Measurements from ENCODE around the gene ADAD2.

The ADAD2 gene

GRCh38 chr16:84190731-84191388 is at the start of gene ADAD2:
ADAD2 (plus strand) TSS chr16:84191157; CDS start chr16:84191231, 74 bp downstream.
- DNase-seq, result no peak

DNA sequence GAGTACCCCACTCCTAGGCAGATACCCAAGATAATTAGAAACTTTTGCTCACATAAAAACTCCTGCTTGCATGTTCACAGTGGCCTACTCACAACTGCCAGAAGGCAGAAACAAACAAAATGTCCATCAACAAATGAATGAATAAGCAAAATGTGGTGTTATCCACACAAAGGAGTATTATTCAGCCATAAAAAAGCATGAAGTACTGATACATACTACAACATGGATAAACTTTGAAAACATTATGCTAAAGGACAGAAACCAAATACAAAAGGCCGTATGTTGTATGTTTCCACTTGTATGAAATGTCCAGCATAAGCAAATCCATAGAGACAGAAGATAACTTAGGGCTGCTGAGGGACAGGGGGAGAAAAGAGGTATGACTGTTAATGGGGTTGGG is 47.9 kb upstream of the ADAD2 start:
- no peak for DNase-seq

- no peak for DNase-seq
These were observed 47.2 kb upstream of the ADAD2 start for GRCh38 chr16:84143784-84144199.

GRCh38 chr16:84144209-84144858 is 46.6 kb upstream of the ADAD2 start:
- no peak for DNase-seq

DNA sequence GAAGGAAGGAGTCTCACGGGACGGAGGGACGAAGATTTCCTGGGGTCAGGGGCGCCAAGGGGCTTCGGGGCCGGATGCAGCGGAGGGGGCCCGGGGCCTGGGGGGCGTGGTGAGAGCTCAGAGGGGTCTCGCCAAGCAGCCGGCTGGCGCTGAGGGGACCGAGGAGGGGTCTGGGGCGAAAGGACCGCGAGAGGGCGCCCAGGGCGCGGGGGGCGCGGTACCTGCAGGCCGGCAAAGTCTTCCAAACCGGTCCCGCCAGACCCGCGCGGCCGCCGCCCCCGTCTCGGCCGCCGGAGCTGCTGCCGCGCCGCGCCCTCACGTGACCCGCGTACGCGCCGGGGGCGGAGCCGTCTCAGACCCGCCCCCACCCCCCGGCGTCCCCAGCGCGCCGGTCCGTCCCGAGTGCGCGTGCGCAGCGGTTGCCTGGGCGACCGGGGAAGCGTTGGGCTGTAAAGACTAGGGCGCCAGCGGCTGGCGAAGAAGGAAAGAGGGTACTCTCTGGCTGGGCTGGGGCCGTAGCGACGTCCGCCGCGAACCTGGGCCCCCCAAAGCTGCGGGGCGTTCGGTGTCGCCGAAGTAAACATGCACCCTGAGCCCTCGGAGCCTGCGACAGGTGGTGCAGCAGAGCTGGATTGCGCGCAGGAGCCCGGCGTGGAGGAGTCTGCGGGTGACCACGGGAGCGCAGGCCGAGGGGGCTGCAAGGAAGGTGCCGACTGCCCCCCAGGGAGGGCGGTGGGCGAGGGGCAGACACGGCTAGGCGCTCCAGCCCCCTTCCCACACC is 45.9 kb upstream of the ADAD2 start, which contains the start of the genes DNAAF1 and HSDL1:
Gene DNAAF1 (plus strand): TSS at position 450 of the 781 bp plus-strand sequence. CDS start 133 bp downstream, at position 583.
Gene HSDL1 (minus strand): TSS at position 319 of the 781 bp plus-strand sequence. CDS start 13,856 bp downstream, outside the sequence.
- DNase-seq, result peak; percentile 77 to 90

DNA sequence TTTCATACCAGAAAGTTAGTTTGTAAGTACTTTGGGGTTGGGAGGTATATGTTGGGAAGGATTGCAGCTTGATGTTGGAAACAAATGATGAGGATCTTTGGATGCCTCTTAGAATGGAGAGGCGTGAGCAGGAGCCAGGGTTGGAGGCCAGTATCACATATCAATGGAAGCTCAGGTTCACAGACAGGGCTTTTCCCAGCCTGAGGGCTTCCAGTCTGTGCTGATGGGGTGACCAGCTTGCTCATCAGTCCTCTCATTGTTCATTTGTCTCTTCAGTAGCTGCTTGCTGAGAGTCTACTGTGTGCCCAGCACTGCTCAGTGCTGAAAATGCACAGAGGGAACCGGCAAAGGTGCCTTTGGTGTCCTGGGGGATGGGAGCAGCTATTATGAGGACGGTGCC is 40.0 kb upstream of the ADAD2 start:
- no peak for DNase-seq

- DNase-seq, result no peak
These were observed 37.2 kb upstream of the ADAD2 start for GRCh38 chr16:84153660-84154214.

DNA sequence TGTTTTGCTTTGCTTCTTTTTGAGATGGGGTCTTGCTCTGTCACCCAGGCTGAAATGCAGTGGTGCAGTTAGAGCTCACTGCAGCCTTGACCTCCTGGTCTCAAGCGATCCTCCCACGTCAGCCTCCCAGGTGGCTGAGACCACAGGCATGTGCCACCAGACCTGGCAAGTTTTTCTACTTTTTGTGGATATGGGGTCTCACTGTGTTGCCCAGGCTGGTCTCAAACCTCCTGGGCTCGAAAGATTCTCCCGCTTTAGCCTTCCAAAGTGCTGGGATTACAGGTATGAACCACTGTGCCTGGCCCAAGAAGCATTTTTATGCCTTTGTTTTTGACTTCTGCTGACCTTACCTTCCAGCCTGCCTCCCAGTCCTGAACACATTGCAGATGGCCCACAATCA is 35.7 kb upstream of the ADAD2 start:
- no peak for DNase-seq

GRCh38 chr16:84155771-84156170 is 35.2 kb upstream of the ADAD2 start:
- DNase-seq, result no peak

DNA sequence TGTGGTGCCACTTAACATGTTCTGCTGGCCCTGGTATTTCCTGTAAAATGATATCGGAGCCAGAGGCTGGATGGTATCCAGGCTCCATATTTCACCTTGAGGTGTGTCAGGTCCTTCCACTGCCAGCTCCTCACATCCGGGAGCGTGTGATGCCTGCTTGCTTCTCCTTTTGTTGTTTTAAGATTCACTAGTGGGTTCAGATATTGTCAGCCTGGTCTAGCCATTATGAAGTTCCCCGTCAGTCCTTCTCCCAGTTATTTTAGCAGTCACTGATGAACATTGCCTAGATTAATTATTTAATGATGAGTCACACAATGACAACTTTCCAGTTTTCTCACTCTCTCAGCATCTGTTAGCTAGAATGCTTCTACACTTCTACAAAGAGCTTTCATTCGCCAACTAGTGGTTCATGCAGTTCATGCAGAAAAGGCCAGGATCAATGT is 34.6 kb upstream of the ADAD2 start:
- peak; percentile 13 to 29 for DNase-seq

DNA sequence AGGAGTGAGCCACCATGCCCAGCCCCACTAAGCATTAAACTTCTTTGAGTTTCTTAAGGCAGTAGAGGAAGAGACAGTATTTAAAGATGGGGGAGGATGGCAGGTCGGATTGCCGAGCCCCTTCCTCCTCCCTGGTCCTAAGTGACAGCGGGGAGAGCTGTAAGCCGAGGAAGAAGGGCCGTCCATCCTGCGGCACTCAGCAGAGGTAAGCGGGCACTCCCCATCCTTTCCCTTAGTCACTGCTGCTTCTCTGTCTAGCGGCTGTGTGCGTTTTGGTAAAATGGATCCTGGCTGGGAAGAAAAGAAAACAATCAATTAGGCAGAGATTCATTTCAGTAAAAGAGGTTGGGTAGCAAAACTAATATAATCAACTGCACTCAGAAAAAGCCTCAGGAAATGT is 31.9 kb upstream of the ADAD2 start:
- no peak for DNase-seq

DNA sequence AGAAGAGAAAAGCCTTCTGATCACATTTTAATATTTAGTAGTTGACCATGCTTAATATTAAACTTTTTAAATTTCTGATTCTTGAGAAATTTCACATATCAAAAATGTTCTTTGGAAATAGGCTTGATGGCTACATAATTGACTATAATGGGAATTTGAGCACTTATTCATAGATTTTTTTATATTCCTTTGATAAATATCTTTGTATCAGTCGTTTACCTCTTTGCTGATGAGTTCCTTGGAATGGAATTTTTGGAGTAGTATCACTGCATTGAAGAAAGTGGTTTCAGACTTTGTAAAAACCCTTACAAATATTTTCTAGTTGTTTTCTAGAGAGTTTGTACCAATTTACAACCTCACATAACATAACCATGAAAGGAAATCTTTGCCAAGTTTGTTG is 31.2 kb upstream of the ADAD2 start:
- no peak for DNase-seq

DNA sequence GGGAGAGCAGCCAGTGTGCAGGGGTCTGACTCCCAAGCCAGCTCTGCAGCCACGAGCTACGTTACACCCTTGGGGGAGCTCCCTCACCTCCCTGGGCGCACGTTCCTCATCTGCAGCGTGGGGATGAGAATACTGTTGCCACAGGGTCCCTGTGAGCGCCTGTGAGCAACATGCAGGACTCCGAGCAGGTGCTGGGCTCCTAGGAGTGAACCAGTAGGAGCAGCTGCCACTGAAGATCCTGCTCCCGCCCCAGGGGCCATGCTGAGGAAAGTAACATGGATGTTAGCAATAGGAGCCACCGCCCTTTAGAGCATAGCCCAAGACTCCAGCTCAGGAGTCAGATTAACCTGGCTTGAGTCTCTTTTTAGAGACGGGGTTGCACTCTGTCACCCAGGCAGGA is 29.9 kb upstream of the ADAD2 start:
- no peak for DNase-seq

DNA sequence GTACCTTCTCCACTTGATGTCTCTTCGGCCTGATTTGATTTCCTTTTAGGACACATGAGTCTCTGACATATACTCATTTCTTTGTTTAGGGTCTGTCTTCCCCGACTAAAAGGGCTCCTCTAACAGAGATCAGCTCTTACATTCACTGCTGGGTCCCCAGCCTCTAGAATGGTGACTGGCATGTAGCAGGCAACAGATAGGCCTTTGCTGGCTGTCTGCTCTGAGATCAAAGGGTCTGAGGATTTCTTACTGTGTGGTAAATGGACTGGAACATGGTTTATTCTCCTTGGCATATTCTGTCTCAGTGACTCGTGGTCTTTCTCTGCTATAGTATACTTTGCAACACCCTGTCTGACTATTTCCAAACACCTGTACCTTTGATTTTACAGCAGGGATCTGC is 29.2 kb upstream of the ADAD2 start:
- DNase-seq, result no peak

GRCh38 chr16:84165746-84166145 is 25.2 kb upstream of the ADAD2 start:
- DNase-seq, result no peak

DNA sequence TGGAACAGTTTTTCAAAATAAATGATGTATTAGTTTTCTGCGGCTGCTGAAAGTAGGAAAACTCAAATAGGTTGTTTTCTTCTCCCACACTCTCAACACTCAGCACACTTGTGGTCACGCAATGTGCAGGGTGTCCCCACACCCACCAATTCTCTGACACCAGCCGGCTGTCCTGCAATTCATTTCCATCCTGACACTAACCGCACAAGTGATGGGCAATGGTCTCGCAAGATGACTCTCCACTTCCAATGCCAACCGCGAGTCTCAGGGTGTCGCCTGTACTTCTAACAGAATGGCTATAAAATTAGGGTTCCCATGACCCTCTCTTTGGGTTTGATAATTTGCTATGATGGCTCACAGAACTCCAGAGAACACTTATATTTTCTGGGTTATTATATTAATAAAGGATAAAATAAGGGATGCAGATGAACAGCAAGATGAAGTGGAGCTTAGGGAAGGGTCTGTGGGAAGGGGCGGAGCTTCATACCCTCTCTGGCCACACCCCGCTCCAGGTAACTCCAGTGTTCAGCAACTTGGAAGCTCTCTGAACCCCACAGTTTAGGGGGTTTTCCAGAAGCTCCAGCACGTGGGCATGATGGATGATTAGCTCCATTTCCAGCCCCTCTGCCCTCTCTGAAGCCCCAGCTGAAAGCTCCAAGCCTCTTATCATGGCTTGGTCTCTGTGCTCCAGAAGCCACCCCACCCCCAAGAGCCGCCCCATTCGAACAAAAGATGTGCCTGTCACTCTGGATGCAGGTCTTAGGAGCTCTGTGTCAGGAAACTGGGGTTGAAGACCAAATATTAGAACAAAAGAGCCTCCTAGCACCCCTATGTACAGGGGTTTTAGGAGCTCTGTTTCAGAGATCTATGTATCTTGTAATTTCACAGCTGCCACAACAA is 23.9 kb upstream of the ADAD2 start:
- DNase-seq, result no peak

GRCh38 chr16:84169765-84170310 is 21.1 kb upstream of the ADAD2 start:
- DNase-seq, result no peak

DNA sequence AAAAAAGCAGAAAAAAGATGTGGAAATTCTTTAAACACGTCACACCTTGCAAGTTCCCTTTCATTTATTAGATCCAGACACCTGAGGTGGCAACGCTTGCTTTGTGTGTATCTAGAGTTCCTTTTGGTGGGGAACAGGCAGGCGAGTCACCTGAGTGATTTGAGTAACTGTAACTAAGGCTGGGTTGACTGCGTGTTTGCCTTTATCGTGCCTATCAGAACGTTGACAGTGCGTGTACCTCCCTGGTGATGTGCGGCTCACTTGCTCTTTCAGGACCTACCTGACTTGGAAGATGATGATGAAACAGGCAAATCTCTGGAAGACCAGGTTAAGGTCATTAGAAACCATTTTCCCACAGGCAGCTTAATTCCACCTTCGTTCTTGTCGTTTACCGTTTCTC is 16.6 kb upstream of the ADAD2 start:
- DNase-seq, result no peak

GRCh38 chr16:84175350-84176081 is 15.4 kb upstream of the ADAD2 start:
- no peak for DNase-seq

DNA sequence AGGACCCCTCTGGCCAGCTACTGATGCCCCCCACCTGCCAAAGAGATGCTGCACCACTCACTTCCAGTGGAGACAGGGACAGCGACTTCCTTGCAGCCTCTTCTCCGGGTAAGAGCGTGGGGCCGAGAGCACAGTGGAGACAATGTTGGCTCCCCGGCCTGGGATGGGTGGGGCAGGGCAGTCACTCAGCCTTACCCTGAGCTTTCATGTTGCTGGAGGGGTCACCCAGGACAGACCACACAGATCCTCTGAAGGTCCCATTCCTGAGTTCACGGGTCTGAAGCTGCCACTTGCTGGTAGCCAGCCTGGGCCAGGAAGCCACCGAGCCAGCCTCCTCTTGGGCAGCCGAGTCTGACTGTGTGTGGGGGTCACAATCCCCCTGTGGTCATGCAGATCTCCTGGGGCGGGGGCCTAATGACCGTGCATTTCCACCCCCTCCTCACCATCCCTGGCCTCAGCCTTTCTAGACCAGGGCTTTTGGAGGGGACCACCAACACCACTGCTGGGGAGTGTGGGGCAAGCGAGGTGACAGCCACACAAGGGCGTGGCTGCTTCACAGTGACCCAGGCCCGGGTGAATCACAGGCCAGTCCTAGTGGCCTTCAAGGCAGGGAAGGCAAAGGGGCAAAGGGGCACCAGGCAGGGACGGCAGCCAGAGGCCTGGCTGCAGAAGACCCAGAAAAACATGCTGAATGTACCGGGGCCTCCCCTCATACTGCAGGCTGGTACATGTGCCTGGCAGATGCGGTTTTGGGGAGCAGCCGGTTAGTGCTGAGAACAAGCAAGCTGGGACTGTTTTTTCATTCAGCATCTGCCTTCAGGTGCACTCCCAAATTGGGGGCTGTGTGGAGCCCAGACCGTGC is 14.5 kb upstream of the ADAD2 start:
- no peak for DNase-seq
